ENCODE results near the gene SLC25A39.

SLC25A39 gene

GRCh38 chr17:44272321-44272951 lies 52.2 kb downstream of the SLC25A39 start:
- DNase-seq, result no peak
